HepG2 (cell line): ENCODE measurements around the gene MAOB. TPM values are rescaled to one million over a fixed set of nuclear protein-coding genes. Genes with fewer than 3 reads are reported as not detected.

Experiments used
- ATAC-seq: fragments of 200-7000 bp; cut with Tn5 transposase; 3 replicates; pipeline ENCODE4 v1.9.1; 2020; ENCODE audit warnings: mild to moderate bottlenecking, moderate library complexity
- BruUV-seq: library from RNA; stranded (reverse); fragments of 400-500 nt; replicated peaks from 2 replicates; lab custom pipeline; 2021; lab: Mats Ljungman, UMichigan
- CTCF ChIA-PET: fragments of 300-600 bp; formaldehyde crosslinking; extraction: SDS; loops from one replicate; lab custom pipeline; 2021; ENCODE audit warnings: low total read pairs, inconsistent platforms, low intra/inter-chr PET ratio; lab: Yijun Ruan, JAX
- POLR2A ChIA-PET: fragments of 350-600 bp; sonication (Branson Sonifier 250); formaldehyde crosslinking; loops from one replicate; lab custom pipeline; 2020; ENCODE audit warnings: antibody characterized with exemption, inconsistent platforms; lab: Yijun Ruan, JAX
- DNase-seq: peaks from one replicate; pipeline ENCODE4 v3.0.0-alpha.2; 2015; ENCODE audit warnings: low spot score
- FAIRE-seq: peaks from 3 replicates; lab custom pipeline; 2011; peaks lifted over from hg19 to GRCh38; lab: Jason Lieb, UNC
- H2AFZ ChIP-seq: one replicate; pipeline ENCODE4 v1.6.1; 2011; ENCODE audit warnings: low read length, inconsistent platforms
- H3K27ac ChIP-seq: fragments of 300-600 bp; 3 replicates; pipeline ENCODE4 v1.8.0; 2011; ENCODE audit warnings: mixed run types, mild to moderate bottlenecking, mixed read lengths, low read length, inconsistent platforms; ENCODE audit not compliant: insufficient read depth; ENCODE audit errors: extremely low read length
- H3K27me3 ChIP-seq, 2 experiments: fragments of 200-600 bp in 1 of 2; 2 replicates in 1 of 2; 3 replicates in 1 of 2; pipeline versions ENCODE4 v1.6.0 to v1.8.0; 2011; ENCODE audit warnings: low read length in 2 of 2, mild to moderate bottlenecking in 2 of 2, moderate library complexity in 2 of 2, inconsistent platforms in 1 of 2; ENCODE audit not compliant: insufficient read depth in 2 of 2, control insufficient read depth in 1 of 2
- H3K36me3 ChIP-seq, 2 experiments: fragments of 200-600 bp in 1 of 2; replicated peaks in 1 of 2; 2 replicates in 1 of 2; 3 replicates in 1 of 2; pipeline versions ENCODE4 v1.5.1 to v1.8.0; 2011; ENCODE audit warnings: low read length in 2 of 2, inconsistent platforms in 1 of 2; ENCODE audit not compliant: insufficient read depth in 2 of 2, control insufficient read depth in 1 of 2
- H3K4me1 ChIP-seq: 2 replicates; pipeline ENCODE4 v1.5.1; 2012; ENCODE audit warnings: low read length, inconsistent platforms; ENCODE audit not compliant: insufficient read depth
- H3K4me2 ChIP-seq: 2 replicates; pipeline ENCODE4 v1.6.0; 2011; ENCODE audit warnings: low read depth, low read length, inconsistent platforms
- H3K4me3 ChIP-seq, 3 experiments: fragments of 200-600 bp in 1 of 3; sonication (generic), shearing (Covaris generic) in 1 of 3; replicated peaks in 1 of 3; 2 replicates each; pipeline ENCODE4 v1.5.1; 2011 to 2016; ENCODE audit warnings: low read length in 3 of 3, inconsistent platforms in 2 of 3, low read depth in 2 of 3, mild to moderate bottlenecking in 2 of 3, control low read depth in 1 of 3, mixed read lengths in 1 of 3; ENCODE audit not compliant: insufficient read depth in 1 of 3
- H3K79me2 ChIP-seq: one replicate; pipeline ENCODE4 v1.6.1; 2011; ENCODE audit warnings: low read length, inconsistent platforms; ENCODE audit not compliant: insufficient read depth
- H3K9ac ChIP-seq: 2 replicates; pipeline ENCODE4 v1.6.0; 2011; ENCODE audit warnings: mild to moderate bottlenecking, low read depth, low read length, inconsistent platforms; ENCODE audit not compliant: insufficient read depth
- H3K9me3 ChIP-seq: 2 replicates; pipeline ENCODE4 v1.5.1; 2012; ENCODE audit warnings: mild to moderate bottlenecking, low read length
- H4K20me1 ChIP-seq: 2 replicates; pipeline ENCODE4 v1.6.0; 2011; ENCODE audit warnings: inconsistent platforms, mild to moderate bottlenecking, low read length, moderate library complexity; ENCODE audit not compliant: insufficient read depth
- AGO2 ChIP-seq: fragments of 200-400 bp; formaldehyde crosslinking; optimal IDR thresholded peaks from 2 replicates; pipeline ENCODE3; 2017; ENCODE audit warnings: mild to moderate bottlenecking, low read depth, low read length, moderate library complexity
- GPN1 ChIP-seq: sonication (generic); formaldehyde crosslinking; IDR thresholded peaks from 2 replicates; pipeline ENCODE4 v1.5.1; 2020; ENCODE audit warnings: missing genetic modification reagents, borderline replicate concordance
- JUND ChIP-seq: sonication (generic); formaldehyde crosslinking; IDR thresholded peaks from 2 replicates; pipeline ENCODE4 v1.8.0; 2022; ENCODE audit warnings: mild to moderate bottlenecking, missing genetic modification reagents
- NR2C2 ChIP-seq: sonication (generic); formaldehyde crosslinking; IDR thresholded peaks from 2 replicates; pipeline ENCODE4 v1.4.0; 2020; ENCODE audit warnings: missing genetic modification reagents, mild to moderate bottlenecking, moderate library complexity, borderline replicate concordance
- POLR2G ChIP-seq: fragments of 200-400 bp; formaldehyde crosslinking; IDR thresholded peaks from 2 replicates; pipeline ENCODE4 v1.6.1; 2018; ENCODE audit warnings: mild to moderate bottlenecking, low read depth, low read length, moderate library complexity
- PTBP1 ChIP-seq: fragments of 200-400 bp; formaldehyde crosslinking; IDR thresholded peaks from 2 replicates; pipeline ENCODE4 v1.6.1; 2018; ENCODE audit warnings: low read length, low read depth; ENCODE audit not compliant: poor library complexity, severe bottlenecking
- RORA ChIP-seq: sonication (generic); formaldehyde crosslinking; IDR thresholded peaks from 2 replicates; pipeline ENCODE4 v1.5.0; 2020; ENCODE audit warnings: mild to moderate bottlenecking, missing genetic modification reagents, moderate library complexity
- ZEB1 ChIP-seq: IDR thresholded peaks from 2 replicates; pipeline ENCODE4 v1.6.1; 2012; ENCODE audit warnings: mild to moderate bottlenecking, low read depth, inconsistent platforms; ENCODE audit not compliant: insufficient replicate concordance
- ZFP1 ChIP-seq: IDR thresholded peaks from 2 replicates; pipeline ENCODE4 v1.6.1; 2016
- ZNF180 ChIP-seq: sonication (generic); formaldehyde crosslinking; IDR thresholded peaks from 2 replicates; pipeline ENCODE4 v1.4.0; 2020; ENCODE audit warnings: low read depth, missing genetic modification reagents, borderline replicate concordance
- WGBS: methylation state at CpG from one replicate; pipeline ENCODE4 v1.1.6; 2017; ENCODE audit warnings: low lambda C conversion rate; 5-methylcytosine and 5-hydroxymethylcytosine counted together
- in situ Hi-C: cut with HindIII; loops from 2 replicates; pipeline ENCODE4 v1.10.0; 2017; ENCODE audit warnings: low pct_unique_long_range_greater_than_20kb; ENCODE audit not compliant: extremely low pct_ligation_motif_present
- intact Hi-C: fragments of 100-400 bp; cut with micrococcal nuclease; formaldehyde crosslinking; loops from one replicate; pipeline ENCODE4 v1.10.0; 2022; ENCODE audit not compliant: unreplicated experiment
- polyA plus RNA-seq, 8 experiments: library from polyadenylated mRNA; depleted of rRNA in 3 of 8; stranded (reverse) in 7 of 8; unstranded in 1 of 8; fragments of >200 nt; fragmentation: Illumina TruSeq in 4 of 8; extraction: Trizol in 4 of 8; gene quantifications; 2 replicates each; pipeline versions ENCODE4 v1.2.1 to v1.2.3, GENCODE V29; 2011 to 2016; ENCODE audit warnings: low read depth in 4 of 8, missing spikeins in 1 of 8, mixed read lengths in 1 of 8; ENCODE audit not compliant: insufficient read depth in 1 of 8
- total RNA-seq, 5 experiments: library from RNA; depleted of rRNA; stranded (reverse); fragments of >200 nt; fragmentation: Illumina TruSeq; extraction: Trizol; gene quantifications; 2 replicates each; pipeline ENCODE4 v1.2.3, GENCODE V29; 2016; ENCODE audit warnings: low read depth in 1 of 5
- TF ChIP-seq, protein P1 (sequence below): sonication (generic); formaldehyde crosslinking; IDR thresholded peaks from 2 replicates; pipeline ENCODE4 v1.4.0; 2020; ENCODE audit warnings: missing genetic modification reagents
- TF ChIP-seq, protein P2 (sequence below): sonication (generic); formaldehyde crosslinking; IDR thresholded peaks from 2 replicates; pipeline ENCODE4 v1.5.1; 2020; ENCODE audit warnings: mild to moderate bottlenecking, missing genetic modification reagents, borderline replicate concordance

The MAOB gene
- total and polyA plus RNA-seq, 2 of the 13 experiments (the other 11 are each of a cell fraction or from before 2014, with no cell fraction given): 11.0 to 19.0 TPM

DNA sequence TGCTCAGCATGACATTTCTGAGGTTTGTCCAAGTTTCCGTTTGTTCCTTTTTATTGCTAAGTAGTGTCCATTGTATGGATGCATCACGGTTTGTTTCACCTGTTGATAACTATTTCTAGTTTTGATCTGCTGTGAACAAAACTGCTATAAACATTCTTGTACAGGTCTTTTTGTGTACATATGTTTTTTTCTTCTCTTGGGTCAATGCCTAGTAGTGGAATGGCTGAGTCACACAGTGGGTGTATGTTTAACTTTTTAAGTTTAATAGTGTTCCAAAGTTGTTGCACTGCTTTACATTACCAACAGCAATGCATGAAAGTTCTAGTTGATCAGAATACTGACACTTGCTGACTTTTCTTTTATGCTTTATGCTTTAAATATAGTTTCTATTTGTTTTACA, 76.7 kb downstream of the MAOB start:
- POLR2A ChIA-PET: no interaction called here
- Histone ChIP-seq H3K9me3 (no peaks in the 10 kb centered on the region), H2AFZ (no peak overlapping the region), H3K4me2 (no peak overlapping the region), H4K20me1 (no peaks in the 10 kb centered on the region), H3K9ac (no peak overlapping the region), H3K27me3 (no peaks in the 10 kb centered on the region), H3K27ac (no peak overlapping the region), H3K79me2 (no peaks in the 10 kb centered on the region), H3K36me3 (no peaks in the 10 kb centered on the region), H3K4me3 (no peak overlapping the region), H3K4me1 (no peaks in the 10 kb centered on the region)
- in situ Hi-C loops: no loop called here
- no peak for ATAC-seq
- TF ChIP-seq, protein P1, sequence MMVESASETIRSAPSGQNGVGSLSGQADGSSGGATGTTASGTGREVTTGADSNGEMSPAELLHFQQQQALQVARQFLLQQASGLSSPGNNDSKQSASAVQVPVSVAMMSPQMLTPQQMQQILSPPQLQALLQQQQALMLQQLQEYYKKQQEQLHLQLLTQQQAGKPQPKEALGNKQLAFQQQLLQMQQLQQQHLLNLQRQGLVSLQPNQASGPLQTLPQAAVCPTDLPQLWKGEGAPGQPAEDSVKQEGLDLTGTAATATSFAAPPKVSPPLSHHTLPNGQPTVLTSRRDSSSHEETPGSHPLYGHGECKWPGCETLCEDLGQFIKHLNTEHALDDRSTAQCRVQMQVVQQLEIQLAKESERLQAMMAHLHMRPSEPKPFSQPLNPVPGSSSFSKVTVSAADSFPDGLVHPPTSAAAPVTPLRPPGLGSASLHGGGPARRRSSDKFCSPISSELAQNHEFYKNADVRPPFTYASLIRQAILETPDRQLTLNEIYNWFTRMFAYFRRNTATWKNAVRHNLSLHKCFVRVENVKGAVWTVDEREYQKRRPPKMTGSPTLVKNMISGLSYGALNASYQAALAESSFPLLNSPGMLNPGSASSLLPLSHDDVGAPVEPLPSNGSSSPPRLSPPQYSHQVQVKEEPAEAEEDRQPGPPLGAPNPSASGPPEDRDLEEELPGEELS (CRISPR knock-in tag): no peak
- no peak for TF ChIP-seq GPN1 (CRISPR knock-in tag)
- TF ChIP-seq AGO2: no peak
- no peak for TF ChIP-seq ZNF180
- TF ChIP-seq, protein P2, sequence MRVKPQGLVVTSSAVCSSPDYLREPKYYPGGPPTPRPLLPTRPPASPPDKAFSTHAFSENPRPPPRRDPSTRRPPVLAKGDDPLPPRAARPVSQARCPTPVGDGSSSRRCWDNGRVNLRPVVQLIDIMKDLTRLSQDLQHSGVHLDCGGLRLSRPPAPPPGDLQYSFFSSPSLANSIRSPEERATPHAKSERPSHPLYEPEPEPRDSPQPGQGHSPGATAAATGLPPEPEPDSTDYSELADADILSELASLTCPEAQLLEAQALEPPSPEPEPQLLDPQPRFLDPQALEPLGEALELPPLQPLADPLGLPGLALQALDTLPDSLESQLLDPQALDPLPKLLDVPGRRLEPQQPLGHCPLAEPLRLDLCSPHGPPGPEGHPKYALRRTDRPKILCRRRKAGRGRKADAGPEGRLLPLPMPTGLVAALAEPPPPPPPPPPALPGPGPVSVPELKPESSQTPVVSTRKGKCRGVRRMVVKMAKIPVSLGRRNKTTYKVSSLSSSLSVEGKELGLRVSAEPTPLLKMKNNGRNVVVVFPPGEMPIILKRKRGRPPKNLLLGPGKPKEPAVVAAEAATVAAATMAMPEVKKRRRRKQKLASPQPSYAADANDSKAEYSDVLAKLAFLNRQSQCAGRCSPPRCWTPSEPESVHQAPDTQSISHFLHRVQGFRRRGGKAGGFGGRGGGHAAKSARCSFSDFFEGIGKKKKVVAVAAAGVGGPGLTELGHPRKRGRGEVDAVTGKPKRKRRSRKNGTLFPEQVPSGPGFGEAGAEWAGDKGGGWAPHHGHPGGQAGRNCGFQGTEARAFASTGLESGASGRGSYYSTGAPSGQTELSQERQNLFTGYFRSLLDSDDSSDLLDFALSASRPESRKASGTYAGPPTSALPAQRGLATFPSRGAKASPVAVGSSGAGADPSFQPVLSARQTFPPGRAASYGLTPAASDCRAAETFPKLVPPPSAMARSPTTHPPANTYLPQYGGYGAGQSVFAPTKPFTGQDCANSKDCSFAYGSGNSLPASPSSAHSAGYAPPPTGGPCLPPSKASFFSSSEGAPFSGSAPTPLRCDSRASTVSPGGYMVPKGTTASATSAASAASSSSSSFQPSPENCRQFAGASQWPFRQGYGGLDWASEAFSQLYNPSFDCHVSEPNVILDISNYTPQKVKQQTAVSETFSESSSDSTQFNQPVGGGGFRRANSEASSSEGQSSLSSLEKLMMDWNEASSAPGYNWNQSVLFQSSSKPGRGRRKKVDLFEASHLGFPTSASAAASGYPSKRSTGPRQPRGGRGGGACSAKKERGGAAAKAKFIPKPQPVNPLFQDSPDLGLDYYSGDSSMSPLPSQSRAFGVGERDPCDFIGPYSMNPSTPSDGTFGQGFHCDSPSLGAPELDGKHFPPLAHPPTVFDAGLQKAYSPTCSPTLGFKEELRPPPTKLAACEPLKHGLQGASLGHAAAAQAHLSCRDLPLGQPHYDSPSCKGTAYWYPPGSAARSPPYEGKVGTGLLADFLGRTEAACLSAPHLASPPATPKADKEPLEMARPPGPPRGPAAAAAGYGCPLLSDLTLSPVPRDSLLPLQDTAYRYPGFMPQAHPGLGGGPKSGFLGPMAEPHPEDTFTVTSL (CRISPR knock-in tag): no peak
- no peak for TF ChIP-seq NR2C2 (CRISPR knock-in tag)
- no peak for TF ChIP-seq JUND (CRISPR knock-in tag)
- no peak for TF ChIP-seq POLR2G
- TF ChIP-seq PTBP1: no peak
- TF ChIP-seq ZEB1: no peak
- TF ChIP-seq RORA (CRISPR knock-in tag): no peak
- TF ChIP-seq ZFP1: no peak
- CTCF ChIA-PET: no interaction called here
- FAIRE-seq: no peak
- 92% methylated on average over 2 of the region's 2 CpGs for whole genome bisulfite sequencing
- BruUV-seq: no TSS peak
- DNase-seq: no peak
- intact Hi-C loops: no loop called here
